ENCODE measurements around the gene MTA1.

MTA1 gene

DNA sequence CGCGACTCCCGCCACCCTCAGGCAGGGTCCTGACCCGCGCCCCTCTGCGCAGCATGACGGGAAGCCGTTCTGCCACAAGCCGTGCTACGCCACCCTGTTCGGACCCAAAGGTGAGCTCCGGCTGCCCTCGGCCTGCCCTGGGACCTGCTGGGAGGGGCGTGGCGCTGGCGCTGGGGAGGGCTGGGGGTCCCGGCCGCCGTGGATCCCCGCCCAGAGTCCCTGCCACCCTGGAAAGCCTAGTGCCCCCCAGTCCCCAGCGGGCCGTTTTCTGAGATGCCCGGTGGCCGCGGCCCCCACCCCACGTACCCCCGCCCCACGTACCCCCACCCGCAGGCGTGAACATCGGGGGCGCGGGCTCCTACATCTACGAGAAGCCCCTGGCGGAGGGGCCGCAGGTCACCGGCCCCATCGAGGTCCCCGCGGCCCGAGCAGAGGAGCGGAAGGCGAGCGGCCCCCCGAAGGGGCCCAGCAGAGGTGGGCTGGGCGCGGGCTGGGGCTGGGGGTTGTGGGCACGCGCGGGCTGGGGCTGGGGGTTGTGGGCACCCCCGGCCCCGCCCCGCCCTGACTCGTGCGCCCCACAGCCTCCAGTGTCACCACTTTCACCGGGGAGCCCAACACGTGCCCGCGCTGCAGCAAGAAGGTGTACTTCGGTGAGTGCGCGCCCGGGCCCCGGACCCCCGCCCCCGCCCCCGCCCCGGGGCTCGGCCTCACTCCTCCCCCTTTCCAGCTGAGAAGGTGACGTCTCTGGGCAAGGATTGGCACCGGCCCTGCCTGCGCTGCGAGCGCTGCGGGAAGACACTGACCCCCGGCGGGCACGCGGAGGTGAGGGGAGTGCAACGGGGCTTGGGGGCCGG lies 59.0 kb downstream of the MTA1 start:
- Mint-ChIP-seq H3K9me3 (no peaks in the 10 kb centered on the region), H3K27me3 (ENCODE audit: low read depth) (peaks cover 35% of the 10 kb centered on the region), H3K27ac (no peak overlapping the region), H3K4me3 (no peak overlapping the region), H3K4me1 (ENCODE audit: low read depth) (peaks cover 18% of the 10 kb centered on the region), H3K36me3 (ENCODE audit: low read depth) (no peaks in the 10 kb centered on the region)
- no peak for DNase-seq (ENCODE audit: low spot score)

DNA sequence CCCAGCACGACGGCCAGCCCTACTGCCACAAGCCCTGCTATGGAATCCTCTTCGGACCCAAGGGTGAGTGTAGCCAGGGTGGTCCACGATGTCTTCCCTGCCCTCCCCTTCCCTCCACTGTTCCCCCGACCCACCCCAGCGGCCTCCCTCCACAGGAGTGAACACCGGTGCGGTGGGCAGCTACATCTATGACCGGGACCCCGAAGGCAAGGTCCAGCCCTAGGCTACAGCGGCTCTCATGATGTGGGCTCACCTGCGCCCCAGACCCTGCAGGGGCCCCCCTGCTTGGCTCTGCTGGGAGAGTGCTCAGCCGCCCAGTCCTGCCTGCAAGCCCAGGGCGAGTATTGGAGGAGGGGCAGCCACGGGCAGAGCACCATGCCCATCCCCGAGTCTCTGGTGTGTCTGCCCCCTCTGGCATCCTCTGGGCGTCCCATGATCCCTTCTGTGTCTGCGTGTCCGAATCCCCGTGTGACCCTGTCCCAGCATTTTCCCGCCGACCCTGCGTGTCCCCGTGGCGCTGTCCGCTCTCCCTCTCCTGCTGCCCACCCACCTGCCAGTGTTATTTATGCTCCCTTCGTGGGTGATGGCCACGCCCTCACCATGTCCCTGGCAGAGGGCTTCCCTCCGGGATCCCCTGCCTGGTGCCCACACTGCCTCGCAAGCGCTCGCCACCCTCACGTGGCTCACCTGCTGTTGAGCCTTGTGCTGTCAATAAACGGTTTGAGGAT lies 60.0 kb downstream of the MTA1 start:
- Mint-ChIP-seq H3K4me3 (no peak overlapping the region), H3K9me3 (no peaks in the 10 kb centered on the region), H3K27ac (peak overlapping the region; percentile 68), H3K27me3 (ENCODE audit: low read depth) (peaks cover 35% of the 10 kb centered on the region), H3K4me1 (ENCODE audit: low read depth) (peaks cover 22% of the 10 kb centered on the region), H3K36me3 (ENCODE audit: low read depth) (no peaks in the 10 kb centered on the region)
- no peak for DNase-seq (ENCODE audit: low spot score)

DNA sequence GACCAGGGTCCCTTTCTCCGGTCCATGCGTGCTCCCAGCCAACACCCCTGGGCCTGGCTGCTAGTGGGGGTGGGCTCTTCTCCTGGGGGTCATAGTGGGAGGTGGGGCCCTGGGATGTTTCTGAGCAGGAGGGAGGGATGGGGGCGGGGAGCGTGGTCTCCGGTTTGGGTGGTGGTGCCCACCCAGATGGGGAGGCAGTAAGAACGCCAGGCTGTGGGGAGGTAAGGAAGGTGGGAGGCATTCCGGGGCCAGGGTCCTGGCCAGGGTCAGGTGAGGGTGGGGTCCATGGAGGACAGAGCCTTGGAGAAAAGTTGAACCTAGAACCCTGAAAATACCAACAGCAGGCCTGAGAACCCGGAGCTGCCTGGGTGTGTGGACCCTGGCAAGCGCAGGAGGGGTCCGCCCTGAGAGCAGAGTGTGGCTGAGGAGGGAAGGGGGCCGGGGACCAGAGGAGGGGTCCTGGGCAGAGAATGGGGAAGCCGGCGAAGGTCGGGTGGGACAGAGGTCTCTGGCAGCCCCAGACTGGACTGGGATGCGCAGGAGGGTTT lies 60.6 kb downstream of the MTA1 start:
- DNase-seq (ENCODE audit: low spot score): no peak
- peaks cover 35% of the 10 kb centered on the region for H3K27me3 Mint-ChIP-seq (ENCODE audit: low read depth)
- H3K9me3 Mint-ChIP-seq: no peaks in the 10 kb centered on the region
- H3K4me3 Mint-ChIP-seq: no peak overlapping the region
- no peaks in the 10 kb centered on the region for H3K36me3 Mint-ChIP-seq (ENCODE audit: low read depth)
- H3K4me1 Mint-ChIP-seq (ENCODE audit: low read depth): peaks cover 23% of the 10 kb centered on the region
- no peak overlapping the region for H3K27ac Mint-ChIP-seq

DNA sequence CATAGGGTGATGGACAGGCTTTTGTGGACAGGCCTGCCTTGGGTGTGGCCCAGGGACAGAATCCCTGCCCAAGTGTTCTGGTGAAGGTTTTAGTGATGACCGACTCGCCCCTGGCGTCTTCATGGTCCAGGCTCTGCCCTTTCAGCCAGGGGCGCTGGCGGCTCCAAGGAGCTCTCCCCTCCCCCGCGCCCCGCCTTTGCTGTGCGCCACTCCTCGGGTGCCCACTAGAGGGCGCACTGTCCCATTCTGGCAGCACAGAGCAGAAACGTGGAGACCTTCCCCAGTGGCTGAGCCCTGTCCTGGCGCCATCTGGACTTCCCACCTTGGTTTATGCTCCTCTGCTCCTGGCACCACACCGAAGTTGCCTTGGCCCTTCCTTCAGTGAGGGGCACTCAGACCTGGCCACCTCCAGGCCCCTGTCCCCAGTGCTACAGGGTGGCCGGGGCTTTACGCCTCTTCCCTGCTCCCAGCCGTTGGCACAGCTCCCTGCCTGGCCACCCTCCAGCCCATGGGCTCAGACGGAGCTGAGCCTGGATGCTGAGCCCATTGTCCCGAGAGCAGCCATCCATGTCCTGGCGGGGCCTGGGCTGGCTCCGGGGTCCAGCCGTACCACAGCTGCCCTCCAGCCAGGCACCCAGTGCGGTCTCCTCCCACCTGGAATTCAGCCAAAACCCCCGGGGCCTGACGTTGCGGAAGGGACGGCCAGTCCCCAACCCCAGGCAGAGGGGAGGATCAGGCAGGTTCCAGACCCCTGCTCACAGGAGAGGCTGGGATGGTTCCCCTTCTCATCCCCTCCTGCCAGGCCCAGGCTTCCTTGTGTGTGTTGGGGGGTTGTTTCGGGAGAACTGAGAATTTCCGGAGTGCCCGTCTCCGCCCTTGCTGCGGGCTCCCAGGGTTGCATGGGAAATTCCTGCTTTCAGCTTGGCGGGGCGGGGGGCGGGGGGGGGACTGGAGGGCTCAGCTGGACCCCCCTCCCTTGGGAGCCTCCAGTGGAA lies 61.5 kb downstream of the MTA1 start:
- Mint-ChIP-seq H3K4me3 (peak overlapping the region; percentile 64), H3K27me3 (ENCODE audit: low read depth) (peaks cover 27% of the 10 kb centered on the region), H3K4me1 (ENCODE audit: low read depth) (peaks cover 29% of the 10 kb centered on the region), H3K36me3 (ENCODE audit: low read depth) (no peaks in the 10 kb centered on the region), H3K27ac (peak overlapping the region; percentile 98), H3K9me3 (no peaks in the 10 kb centered on the region)
- peak; percentile 89 for DNase-seq (ENCODE audit: low spot score)

DNA sequence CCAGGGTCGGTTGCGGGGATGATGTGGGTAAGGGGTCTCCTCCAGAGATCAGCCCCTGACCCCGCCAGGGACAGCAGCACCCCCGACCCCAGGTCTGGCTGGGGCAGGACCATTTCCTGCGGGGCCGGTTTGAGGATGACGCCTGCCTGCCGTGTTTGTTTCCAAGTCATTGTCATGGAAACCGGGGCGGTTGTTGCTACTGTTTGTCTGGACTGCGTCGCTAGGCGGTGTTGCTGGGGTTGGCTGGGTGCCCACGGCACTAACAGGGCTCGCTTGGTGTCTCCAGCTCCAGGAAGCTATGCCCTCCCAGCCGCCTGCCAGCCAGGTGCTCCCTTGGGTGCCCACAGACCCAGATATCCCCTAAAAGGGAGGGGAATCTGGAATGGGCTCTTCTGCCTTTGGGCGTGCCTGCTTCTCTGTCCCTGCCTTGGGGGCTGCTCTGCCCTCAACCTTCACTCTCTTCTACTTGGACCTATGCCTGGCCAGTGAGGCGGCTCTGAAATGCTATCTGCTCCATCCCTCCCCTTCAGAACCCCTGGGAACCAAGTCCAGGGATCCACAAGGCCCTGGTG lies 62.3 kb downstream of the MTA1 start:
- Mint-ChIP-seq H3K27me3 (ENCODE audit: low read depth) (peaks cover 22% of the 10 kb centered on the region), H3K4me3 (peak overlapping the region; percentile 79), H3K9me3 (no peaks in the 10 kb centered on the region), H3K27ac (peak overlapping the region; percentile 98), H3K36me3 (ENCODE audit: low read depth) (no peaks in the 10 kb centered on the region), H3K4me1 (ENCODE audit: low read depth) (peaks cover 29% of the 10 kb centered on the region)
- DNase-seq (ENCODE audit: low spot score): peak; percentile 92

DNA sequence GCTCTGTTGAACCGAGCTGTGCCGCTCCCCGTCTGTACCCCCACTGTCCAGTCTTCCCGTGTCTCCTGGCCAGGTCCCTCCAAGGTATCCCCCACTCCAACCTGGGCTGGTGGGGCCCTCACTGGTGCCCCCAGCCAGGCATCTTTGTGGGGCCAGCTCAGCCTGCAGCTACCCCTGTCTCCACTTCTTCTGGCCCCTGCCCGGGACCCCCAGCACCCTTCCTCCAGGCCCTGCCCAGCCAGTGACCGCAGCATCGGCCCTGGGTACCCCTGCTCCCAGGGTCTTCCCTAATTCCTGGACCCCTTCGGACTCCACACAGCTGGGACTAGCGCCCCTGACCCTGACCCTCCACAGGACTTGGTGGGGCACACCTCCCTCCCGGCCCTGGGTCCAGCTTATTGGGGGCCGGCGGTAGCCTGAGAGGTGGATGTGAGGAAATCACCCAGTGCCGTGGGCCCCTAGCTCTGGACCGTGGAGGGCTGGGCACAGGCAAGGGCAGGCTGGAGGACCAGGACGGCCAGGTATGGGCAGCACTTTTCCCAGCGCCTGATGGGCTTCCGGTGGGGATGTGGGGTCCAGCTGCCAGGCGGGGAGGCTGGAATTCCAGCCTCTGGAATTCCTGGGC lies 63.0 kb downstream of the MTA1 start:
- H3K27ac Mint-ChIP-seq: peak overlapping the region; percentile 98
- peaks cover 26% of the 10 kb centered on the region for H3K4me1 Mint-ChIP-seq (ENCODE audit: low read depth)
- H3K36me3 Mint-ChIP-seq (ENCODE audit: low read depth): no peaks in the 10 kb centered on the region
- no peaks in the 10 kb centered on the region for H3K9me3 Mint-ChIP-seq
- no peak for DNase-seq (ENCODE audit: low spot score)
- peak overlapping the region; percentile 79 for H3K4me3 Mint-ChIP-seq
- peaks cover 16% of the 10 kb centered on the region for H3K27me3 Mint-ChIP-seq (ENCODE audit: low read depth)

DNA sequence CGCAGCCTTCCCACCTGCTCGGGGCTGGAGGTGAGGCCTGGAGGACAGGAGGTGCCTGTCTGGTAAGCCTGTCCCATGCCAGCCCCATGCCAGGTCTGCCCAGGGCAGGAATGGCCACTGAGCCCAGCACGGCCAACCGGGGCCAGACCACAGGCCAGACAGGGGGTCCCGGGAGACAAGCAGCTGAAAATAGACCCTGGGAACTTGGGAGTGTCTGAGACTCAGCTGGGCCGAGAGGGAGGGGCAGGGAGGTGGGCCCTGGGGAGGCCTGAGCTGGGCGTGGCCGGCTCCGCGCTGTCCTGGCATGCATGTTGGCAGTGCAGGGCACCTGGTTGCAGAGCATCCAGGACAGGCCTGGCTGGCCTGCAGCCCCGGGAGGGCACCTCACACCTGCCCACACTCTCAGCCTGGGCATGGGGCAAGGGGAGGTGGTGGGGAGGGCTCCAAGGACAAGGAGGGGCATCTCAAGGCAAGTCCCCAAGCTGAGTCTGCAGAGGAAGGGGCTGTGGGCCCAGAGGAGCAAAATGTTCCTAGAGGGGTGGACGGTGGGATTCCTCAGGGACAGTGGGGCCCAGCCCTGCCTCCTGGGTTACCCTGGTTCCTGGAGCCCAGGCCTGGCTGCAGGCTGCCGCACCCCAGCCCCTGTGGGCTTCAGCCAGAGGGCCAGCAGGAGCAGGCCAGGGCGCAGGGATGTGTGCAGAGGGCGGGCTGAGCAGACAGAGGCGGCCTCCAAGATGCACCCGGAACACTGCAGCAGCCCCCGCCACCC lies 63.9 kb downstream of the MTA1 start:
- Mint-ChIP-seq H3K4me3 (no peak overlapping the region), H3K27ac (peak overlapping the region; percentile 98), H3K36me3 (ENCODE audit: low read depth) (peaks cover 2% of the 10 kb centered on the region), H3K9me3 (no peaks in the 10 kb centered on the region), H3K27me3 (ENCODE audit: low read depth) (peaks cover 13% of the 10 kb centered on the region), H3K4me1 (ENCODE audit: low read depth) (peaks cover 26% of the 10 kb centered on the region)
- DNase-seq (ENCODE audit: low spot score): no peak

DNA sequence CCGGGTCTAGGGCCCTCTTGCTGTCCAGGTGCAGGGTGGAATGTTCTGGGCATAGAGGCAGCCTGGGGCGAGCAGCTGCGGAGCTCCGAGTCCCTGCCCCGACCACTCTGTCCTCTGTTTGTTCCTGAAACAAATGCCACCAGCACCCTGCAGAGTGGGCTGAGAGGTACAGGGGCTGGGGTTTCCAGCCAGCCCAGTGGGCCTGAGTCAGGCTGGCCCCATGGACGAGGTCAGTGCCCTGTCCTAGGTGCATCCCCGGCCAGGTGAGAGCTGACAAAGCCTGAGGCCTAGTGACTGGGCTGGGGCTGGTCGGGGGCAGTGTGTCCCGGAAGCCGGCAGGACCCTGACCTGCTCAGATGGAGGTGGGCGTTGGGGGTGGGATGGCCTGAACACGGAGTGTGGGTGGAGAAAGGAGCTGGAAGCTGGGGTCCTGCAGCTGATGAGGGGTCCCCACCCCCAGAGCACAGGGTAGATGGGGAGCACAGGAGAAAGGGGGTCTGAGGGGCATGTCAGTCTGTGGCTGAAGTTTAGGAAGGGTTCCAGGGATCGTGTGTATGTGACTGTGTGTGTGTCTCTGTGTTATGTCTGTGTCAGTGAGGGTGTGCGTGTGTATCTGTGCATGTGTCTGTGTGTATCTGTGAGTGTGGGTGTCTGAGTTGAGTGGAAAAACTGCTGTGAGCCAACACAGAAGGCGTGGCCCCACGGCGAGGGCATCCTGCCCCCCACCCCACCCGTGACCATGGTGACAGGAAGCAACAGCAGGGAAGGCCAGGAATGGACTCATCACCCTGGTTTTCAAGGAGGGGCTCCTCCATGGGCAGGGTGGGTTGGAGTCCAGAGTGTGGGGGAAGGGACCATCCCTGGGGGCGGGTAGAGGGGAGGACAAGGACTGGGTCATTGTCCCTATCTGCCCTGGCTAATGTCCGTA lies 64.7 kb downstream of the MTA1 start:
- Mint-ChIP-seq H3K27ac (peak overlapping the region; percentile 81), H3K9me3 (no peaks in the 10 kb centered on the region), H3K36me3 (ENCODE audit: low read depth) (peaks cover 3% of the 10 kb centered on the region), H3K27me3 (ENCODE audit: low read depth) (peaks cover 11% of the 10 kb centered on the region), H3K4me3 (peak overlapping the region; percentile 1), H3K4me1 (ENCODE audit: low read depth) (peaks cover 27% of the 10 kb centered on the region)
- no peak for DNase-seq (ENCODE audit: low spot score)

DNA sequence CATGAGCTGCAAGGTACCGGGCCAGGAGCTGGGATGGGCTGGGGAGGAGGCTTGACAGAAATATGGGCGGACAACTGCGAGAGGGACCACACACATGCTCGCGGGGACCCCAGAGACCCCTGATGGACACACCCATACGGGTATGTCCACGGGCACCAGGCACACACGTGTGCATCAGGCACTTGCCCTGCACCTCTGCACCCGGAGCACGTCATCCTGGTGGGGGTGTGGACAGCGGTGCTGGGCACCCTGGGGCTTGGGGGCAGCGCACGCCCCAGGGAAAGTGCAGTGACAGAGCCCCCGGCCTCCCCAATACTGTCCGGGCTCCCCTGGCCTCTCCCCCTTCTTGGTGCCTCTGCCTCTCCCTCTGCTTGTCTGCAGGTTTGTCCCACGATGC lies 65.4 kb downstream of the MTA1 start:
- no peak for DNase-seq (ENCODE audit: low spot score)
- Mint-ChIP-seq H3K9me3 (no peaks in the 10 kb centered on the region), H3K27me3 (ENCODE audit: low read depth) (peaks cover 5% of the 10 kb centered on the region), H3K36me3 (ENCODE audit: low read depth) (peaks cover 7% of the 10 kb centered on the region), H3K4me3 (no peak overlapping the region), H3K4me1 (ENCODE audit: low read depth) (peaks cover 31% of the 10 kb centered on the region), H3K27ac (peak overlapping the region; percentile 63)

DNA sequence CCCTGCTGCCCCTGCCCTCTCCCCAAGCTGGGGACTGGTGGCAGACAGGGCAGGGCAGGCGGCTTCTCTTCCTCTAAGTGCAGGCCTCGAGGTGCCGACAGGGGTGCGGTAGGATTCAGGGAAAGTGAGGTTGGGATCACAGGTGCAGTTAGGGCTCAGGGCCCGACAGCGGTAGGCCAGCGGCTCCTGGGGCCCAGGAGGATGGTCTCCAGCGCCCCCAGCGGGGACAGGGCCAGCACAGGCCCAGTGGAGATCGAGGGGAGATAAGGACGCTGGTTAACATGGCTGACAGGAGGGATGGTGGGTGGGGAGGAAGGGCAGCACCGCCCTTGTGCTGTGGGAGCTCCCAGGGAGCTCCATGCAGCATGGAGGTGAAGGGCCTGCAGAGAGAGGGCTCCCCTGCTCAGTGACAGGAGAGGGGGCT lies 66.1 kb downstream of the MTA1 start:
- Mint-ChIP-seq H3K4me1 (ENCODE audit: low read depth) (peaks cover 31% of the 10 kb centered on the region), H3K4me3 (peak overlapping the region; percentile 29), H3K27me3 (ENCODE audit: low read depth) (no peaks in the 10 kb centered on the region), H3K9me3 (no peaks in the 10 kb centered on the region), H3K27ac (peak overlapping the region; percentile 67), H3K36me3 (ENCODE audit: low read depth) (peaks cover 7% of the 10 kb centered on the region)
- DNase-seq (ENCODE audit: low spot score): peak; percentile 39

DNA sequence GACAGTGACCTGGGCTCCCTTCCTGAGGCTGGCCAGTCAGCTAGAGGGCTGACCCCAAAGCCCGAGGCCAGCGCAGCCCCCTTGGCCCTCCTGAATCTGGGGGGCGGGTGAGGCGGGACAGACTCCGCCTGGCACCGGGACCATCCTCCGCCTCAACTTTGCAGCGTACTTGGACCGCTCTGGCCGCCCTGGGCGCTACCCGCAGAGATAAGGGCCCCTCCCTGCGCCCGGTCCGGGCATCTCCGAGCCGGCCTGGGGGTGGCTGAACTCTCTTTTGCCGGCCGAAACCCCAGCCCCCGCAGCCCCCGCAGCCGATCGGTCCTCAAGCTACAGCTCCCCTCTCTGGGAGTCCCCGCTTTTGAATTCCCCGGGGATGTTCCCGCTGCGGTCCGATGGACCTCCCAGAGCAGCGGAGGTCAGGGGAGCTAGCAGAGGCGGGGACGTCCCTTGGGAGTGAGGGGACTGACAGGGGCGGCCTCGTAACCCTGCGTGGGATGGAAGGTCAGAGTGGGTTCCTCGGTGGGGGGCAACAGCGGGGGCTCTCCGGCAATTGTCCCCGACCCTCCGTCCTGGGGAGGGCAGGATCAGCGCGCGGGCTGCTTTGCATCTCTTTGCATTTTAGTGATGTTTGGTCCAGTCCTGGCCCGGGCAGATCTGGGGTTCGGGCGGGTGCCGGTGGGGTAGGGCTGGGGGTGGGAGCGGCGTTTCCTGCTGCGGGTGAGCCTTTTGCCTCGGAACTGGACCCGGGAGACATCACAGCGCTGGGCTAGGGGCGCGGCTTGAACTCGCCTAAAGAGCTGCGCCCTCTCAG lies 66.7 kb downstream of the MTA1 start, which contains the start of gene CRIP1:
CRIP1 (plus strand) TSS at position 724 of the 811 bp plus-strand sequence. CDS start 374 bp downstream, outside the sequence.
- Mint-ChIP-seq H3K36me3 (ENCODE audit: low read depth) (peaks cover 7% of the 10 kb centered on the region), H3K4me3 (peak within 1 kb of the TSS; percentile 91), H3K27ac (peak within 1 kb of the TSS; percentile 88), H3K27me3 (ENCODE audit: low read depth) (no peaks in the 10 kb centered on the region), H3K9me3 (no peaks in the 10 kb centered on the region), H3K4me1 (ENCODE audit: low read depth) (peaks cover 26% of the 10 kb centered on the region)
- DNase-seq (ENCODE audit: low spot score): no peak

Measured in T-helper 2 cell treated with Interferon-gamma antibody and Interleukin-4, amounts not matched to agents 5 μg/mL and 100 μg/mL, for 36 hours (primary cell).